CMK (cell line): ENCODE measurements around the gene SLC44A1.

ENCODE experiments used
- DNase-seq: peaks from one replicate; pipeline ENCODE4 v3.0.0-alpha.2; 2010; ENCODE audit warnings: low read depth

SLC44A1 gene

GRCh38 chr9:105305856-105306255 is 61.4 kb downstream of the SLC44A1 start:
- no peak for DNase-seq

DNA sequence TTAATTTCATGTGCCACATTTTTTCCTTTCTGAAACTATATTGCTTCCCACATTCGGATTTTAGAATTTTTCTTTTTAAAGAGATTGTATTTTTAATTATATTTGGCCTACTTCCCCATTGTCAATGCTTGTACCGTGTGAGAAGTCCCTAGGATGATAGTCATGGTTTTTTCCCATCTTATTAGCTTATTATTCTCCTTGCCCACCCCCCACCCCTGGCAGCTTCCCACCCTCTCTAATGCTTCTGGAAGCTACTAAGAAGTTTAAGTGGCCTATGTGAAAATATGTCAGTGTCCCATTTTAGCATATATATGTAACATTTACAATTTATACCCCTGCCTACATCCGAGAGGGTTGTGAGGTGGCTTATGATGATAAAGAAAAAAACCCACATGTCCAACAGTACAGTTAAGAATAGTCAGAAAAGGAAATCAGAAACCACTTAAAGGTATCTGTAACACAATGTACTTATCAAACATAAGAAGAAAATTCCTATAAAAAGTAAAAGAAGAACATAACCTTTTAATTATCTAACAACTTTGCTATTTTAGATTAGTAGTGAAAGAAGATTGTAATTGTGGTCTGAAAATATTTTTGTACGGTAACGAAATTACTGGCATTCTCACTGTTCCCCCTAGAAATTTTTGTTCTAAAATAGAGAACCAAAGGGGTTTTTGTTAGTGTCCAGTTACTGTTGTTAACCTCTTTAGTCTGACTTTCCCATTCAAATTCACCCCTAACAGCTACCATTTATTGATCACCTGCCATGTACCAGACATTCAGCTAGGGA is 62.1 kb downstream of the SLC44A1 start:
- DNase-seq = no peak

DNA sequence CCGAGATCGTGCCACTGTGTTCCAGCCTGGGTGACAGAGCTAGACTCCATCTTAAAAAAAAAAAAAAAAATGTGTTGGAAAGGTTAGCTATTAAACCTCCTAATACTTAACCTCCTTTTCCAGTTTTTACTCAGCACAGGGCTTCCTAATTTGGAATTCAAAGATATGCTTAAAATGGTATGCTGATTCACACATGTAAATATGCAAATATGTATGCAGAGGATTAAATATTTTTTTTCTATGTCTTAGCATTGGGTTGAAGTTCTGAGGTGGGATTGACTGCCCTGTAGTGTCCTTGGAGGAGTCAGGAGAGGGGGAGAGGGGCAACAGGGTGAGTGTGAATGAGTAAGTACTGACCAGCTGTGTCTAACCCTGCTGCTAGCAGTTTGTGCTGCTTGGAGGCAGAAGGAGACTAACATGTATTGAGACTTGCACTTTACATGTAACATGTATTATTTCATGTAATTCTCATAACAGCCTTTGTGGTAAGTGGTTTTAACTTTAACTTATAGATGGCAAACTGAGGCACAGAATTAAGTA is 63.2 kb downstream of the SLC44A1 start:
- DNase-seq = no peak

DNA sequence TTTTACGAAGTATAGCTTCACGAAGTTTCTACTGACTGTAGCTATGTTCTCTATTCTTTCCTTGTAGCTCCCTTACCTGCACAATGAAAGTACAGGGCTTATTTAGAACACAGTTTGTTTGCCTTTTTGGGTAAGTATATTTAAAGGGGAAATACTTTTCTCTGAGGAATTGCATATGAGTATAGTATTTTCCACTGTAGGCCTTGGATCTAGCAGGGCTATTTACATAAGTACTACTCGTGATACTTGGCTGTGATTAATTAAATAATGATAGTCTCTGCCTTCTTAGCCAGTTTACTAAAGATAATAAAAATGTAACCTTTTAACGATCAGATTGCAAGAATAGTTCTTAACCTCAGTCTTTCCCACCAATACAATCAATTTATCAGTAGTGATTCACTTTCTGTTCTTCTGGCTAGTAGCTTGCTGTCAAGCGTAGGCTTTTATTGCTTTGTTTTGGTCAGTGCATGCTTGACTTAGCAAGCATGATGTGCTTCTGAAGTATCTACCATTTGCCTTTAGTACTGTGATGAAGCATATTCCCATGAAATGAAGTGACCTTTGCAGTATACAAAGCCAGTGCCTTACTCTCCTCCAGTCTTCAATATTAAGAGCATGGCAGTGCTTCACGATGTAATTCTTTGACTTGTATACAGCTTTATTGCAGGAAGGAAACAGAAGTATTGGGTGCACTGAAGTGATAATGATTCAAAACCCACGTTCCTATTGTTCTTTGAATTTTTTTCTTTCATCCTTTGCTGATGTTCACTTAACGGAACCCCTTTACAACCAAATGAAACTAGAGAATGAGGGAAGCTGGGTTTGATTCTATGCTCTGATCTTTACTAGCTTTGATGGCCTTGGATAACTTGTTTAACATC is 64.2 kb downstream of the SLC44A1 start:
- no peak for DNase-seq

GRCh38 chr9:105309531-105309931 is 65.1 kb downstream of the SLC44A1 start:
- no peak for DNase-seq

DNA sequence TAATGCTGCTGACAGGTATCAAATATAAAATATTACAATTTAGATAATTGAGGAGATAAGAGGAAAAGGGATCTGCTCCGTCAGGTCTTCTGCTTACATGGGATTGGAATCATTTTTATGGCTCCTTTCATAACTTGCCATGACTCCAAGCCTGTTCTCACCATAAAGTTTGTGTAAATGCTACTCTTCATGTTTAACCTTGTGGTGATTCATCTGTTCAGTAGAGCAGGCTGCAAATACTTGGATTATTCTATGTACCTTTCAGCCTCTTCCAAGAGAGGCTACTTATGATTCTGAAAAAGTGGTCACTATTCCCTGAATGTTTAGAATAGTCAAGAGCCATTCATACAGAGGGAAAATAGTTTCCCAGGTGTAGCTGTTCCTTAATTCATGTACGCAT is 66.9 kb downstream of the SLC44A1 start:
- no peak for DNase-seq

DNA sequence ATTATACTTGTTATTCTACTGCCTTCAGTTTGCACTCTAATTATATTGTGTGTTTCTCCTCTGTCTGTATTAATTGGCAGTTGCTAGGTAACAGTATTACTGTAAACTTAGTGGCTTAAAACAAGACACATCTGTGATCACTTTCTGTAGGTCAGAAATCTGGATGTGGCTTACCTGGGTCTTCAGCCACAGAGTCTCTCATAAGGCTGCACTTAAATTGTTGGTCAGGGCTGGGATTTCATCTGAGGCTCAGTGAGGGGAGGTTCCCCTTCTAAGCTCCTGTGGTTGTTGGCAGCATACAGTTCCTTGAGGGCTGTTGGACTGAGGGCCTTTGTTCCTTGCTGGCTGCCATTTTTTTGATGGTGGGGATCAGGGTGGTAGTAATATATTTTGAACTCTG is 68.8 kb downstream of the SLC44A1 start:
- DNase-seq = no peak

GRCh38 chr9:105316703-105317102 is 72.3 kb downstream of the SLC44A1 start:
- DNase-seq = no peak

DNA sequence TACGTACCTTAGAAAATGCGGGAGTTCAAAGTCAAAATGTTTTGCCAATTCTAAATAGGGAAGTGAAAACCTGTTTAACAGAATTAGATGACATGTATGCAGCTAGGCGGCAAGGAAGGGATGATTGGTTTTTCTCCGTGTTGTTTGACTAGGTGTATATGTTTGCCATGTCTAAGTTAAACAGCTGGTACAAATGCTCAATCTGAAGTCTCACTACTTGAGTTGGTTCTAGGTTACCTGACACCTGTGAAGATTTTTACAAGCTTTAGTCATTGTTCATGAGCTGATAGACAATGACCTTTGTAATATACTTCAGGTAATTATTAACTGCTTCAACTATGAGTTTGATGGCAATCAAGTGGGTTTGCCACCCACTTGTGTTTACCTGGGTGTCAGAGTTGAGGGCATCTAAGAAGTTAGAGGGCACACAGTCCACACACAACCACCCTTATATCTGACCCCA is 74.3 kb downstream of the SLC44A1 start:
- DNase-seq = no peak

- DNase-seq = no peak
Measured at GRCh38 chr9:105319202-105319813, 74.9 kb downstream of the SLC44A1 start.

- DNase-seq = no peak
Measured at GRCh38 chr9:105320568-105320967, 76.1 kb downstream of the SLC44A1 start.

- no peak for DNase-seq
Measured at GRCh38 chr9:105328296-105328695, 83.8 kb downstream of the SLC44A1 start.

DNA sequence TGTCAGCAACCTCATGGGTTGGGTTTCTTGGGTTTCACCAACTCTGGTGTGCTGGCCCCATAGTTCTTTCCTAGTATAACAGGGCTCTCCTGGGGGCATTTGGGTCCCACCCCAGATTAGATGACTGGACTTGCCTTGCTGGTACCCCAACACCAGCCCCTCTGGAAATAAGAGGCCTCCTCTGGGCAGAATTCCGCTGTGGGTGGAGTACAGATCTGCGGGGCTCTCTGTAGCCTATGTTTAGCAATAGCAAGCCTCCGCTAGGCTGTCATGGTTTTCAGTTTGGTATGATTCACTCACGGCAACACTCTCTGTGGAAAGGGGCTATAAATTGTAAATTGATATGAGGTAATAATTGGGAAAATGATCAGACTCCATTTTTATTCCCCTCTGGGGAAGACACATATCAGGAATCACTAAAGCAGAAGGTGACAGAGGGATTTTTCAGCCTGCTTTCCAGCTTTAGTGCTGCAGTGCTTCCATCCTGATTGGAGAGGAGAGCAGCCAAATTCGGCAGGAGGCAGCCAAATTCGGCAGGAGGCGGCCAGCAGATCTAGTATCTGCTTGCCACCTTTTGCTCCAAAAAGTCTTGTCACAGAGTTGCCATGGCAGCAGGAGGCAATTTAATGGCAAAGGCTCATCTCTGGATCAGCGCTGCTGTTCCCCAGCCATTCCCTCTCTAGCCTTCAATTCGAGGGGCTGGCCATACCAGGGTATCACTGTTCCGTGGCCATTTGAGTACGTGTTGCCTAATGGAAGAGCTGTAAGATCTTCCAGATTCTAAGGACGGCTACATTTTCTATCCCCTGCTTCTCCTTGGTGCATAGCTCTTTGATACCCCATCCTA is 84.6 kb downstream of the SLC44A1 start:
- no peak for DNase-seq

- DNase-seq = no peak
Measured at GRCh38 chr9:105329719-105330062, 85.2 kb downstream of the SLC44A1 start.

- DNase-seq = no peak
Measured at GRCh38 chr9:105330201-105330600, 85.8 kb downstream of the SLC44A1 start.

- no peak for DNase-seq
Measured at GRCh38 chr9:105330755-105331154, 86.3 kb downstream of the SLC44A1 start.

DNA sequence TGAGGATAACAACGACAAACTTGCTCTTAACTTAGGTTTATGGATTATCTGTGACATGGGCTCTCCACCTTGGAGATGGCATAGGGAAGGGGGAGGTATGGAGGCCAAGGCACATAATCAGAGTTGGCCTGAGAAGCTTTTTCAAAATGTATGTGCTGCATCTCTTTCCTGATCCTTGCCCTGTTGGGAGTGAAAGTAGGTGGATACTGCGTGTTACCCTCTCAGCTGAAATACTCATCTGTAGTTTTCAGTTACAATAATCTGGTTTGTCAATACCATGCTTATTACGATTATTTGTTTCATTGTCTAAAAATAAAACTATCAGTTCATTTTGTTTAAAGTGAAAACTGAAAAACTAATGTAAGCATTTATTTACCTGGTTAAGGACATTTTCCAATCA is 86.7 kb downstream of the SLC44A1 start:
- no peak for DNase-seq

- no peak for DNase-seq
Measured at GRCh38 chr9:105331755-105332154, 87.3 kb downstream of the SLC44A1 start.

- no peak for DNase-seq
Measured at GRCh38 chr9:105332471-105332870, 88.0 kb downstream of the SLC44A1 start.

DNA sequence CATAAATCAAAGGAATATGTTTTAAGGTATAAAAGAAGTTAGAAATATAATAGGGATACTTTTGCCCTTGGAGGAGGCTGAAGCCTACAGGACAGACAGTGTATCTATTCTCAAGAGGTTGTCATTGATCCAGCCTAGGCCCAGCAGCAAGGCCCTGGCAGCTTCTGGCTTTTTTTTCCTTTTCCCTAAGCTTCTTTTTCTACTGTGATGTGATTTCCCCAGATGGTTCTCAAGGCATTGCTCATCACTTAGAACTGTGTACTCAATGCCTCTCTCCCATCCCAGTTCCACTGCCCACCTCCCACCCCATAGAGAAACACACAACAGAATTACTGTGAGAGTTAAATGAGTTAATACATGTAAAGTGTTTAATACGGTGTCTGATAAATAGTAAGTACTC is 88.6 kb downstream of the SLC44A1 start:
- no peak for DNase-seq

GRCh38 chr9:105333811-105334210 is 89.4 kb downstream of the SLC44A1 start:
- DNase-seq = no peak

GRCh38 chr9:105338308-105338707 is 93.9 kb downstream of the SLC44A1 start:
- no peak for DNase-seq
